SK-N-MC (cell line): ENCODE results near the gene LIAS.

Source experiments
- EZH2 ChIP-seq: fragments of 200-600 bp; sonication (generic); IDR thresholded peaks from one replicate; pipeline ENCODE4 v1.6.1; 2017; ENCODE audit warnings: antibody characterized with exemption
- FOXP2 ChIP-seq: optimal IDR thresholded peaks from 2 replicates; pipeline ENCODE3; 2011; ENCODE audit warnings: mild to moderate bottlenecking, moderate library complexity; ENCODE audit not compliant: insufficient read depth; ENCODE audit errors: extremely low read length, control extremely low read depth
- POLR2AphosphoS5 ChIP-seq: IDR thresholded peaks from 2 replicates; pipeline ENCODE4 v1.6.1; 2012; ENCODE audit warnings: mild to moderate bottlenecking, low read depth, low read length, borderline replicate concordance

DNA sequence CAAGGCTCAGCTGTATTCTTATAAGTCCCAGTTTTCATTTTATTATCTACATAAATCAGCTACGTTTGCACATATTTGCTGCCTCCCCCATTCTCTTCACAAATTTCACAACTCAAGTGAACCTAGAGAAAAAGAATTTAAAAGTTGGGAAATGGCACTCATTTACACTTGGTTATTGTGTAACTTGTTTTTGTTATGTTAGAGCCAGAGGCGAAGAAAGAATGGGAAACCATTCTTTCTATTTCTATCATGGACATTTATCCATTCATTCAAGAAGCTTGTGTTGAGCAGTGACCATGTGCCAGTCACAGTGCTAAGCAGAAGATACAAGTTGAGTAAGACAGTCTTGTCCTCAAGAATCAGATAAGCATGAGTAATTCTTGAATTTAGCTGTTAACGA is 13.5 kb downstream of the LIAS start:
- TF ChIP-seq POLR2AphosphoS5: no peak
- TF ChIP-seq EZH2: no peak
- TF ChIP-seq FOXP2: no peak
